ENCODE measurements around the gene ABCD1. TPM values are rescaled to one million over a fixed set of nuclear protein-coding genes. Genes with fewer than 3 reads are reported as not detected.

Gene ABCD1
- total RNA-seq, 1 donor from 2014 or later, result 3.7 TPM

GRCh38 chrX:153782313-153782712 is 57.7 kb downstream of the ABCD1 start:
- no peak for FAIRE-seq

GRCh38 chrX:153782871-153783270 is 58.2 kb downstream of the ABCD1 start:
- FAIRE-seq (no peak), DNase-seq (ENCODE audit: low spot score in 2 of 2) (no peak)

More at GRCh38 chrX:153782313-153782712, 57.7 kb downstream of the ABCD1 start:
- DNase-seq (ENCODE audit: low spot score in 2 of 2), result no peak

GRCh38 chrX:153783378-153784013 is 58.8 kb downstream of the ABCD1 start:
- DNase-seq (ENCODE audit: low spot score in 2 of 2) (no peak), FAIRE-seq (no peak)

- FAIRE-seq (no peak), DNase-seq (ENCODE audit: low spot score in 2 of 2) (no peak)
Measured at GRCh38 chrX:153784325-153784967, 59.8 kb downstream of the ABCD1 start.

- no peak for FAIRE-seq
- DNase-seq (ENCODE audit: low spot score in 2 of 2), result no peak
Measured at GRCh38 chrX:153786669-153787068, 62.0 kb downstream of the ABCD1 start.

- DNase-seq (ENCODE audit: low spot score in 2 of 2) (no peak), FAIRE-seq (no peak)
Measured at GRCh38 chrX:153789654-153790053, 65.0 kb downstream of the ABCD1 start.

GRCh38 chrX:153791104-153791852 is 66.6 kb downstream of the ABCD1 start:
- no peak for FAIRE-seq
- DNase-seq (ENCODE audit: low spot score in 2 of 2), result no peak

- FAIRE-seq, result no peak
Measured at GRCh38 chrX:153792368-153792767, 67.7 kb downstream of the ABCD1 start.

GRCh38 chrX:153793291-153793690 is 68.6 kb downstream of the ABCD1 start:
- DNase-seq (ENCODE audit: low spot score in 2 of 2), result no peak
- no peak for FAIRE-seq

More at GRCh38 chrX:153792368-153792767, 67.7 kb downstream of the ABCD1 start:
- DNase-seq (ENCODE audit: low spot score in 2 of 2), result no peak

Other genes starting within 250 kb of the ABCD1 start
- 1.6 TPM for gene BGN, start 229.9 kb upstream of the ABCD1 start, total RNA-seq
- 7.3 TPM for gene ATP2B3, start 207.2 kb upstream of the ABCD1 start, total RNA-seq
- gene CCNQ, start 125.7 kb upstream of the ABCD1 start, total RNA-seq, result 21.2 TPM
- gene DUSP9, start 77.7 kb upstream of the ABCD1 start, total RNA-seq, result 2.9 TPM
- 18.3 TPM for gene PNCK, start 51.0 kb upstream of the ABCD1 start, total RNA-seq
- 12.2 TPM for gene SLC6A8, start 36.9 kb upstream of the ABCD1 start, total RNA-seq
- gene BCAP31, start 469 bp upstream of the ABCD1 start, total RNA-seq, result 57.5 TPM
- 0.82 TPM for gene PLXNB3, start 39.4 kb downstream of the ABCD1 start, total RNA-seq
- under 0.01 TPM for gene SRPK3, start 56.2 kb downstream of the ABCD1 start, total RNA-seq
- gene IDH3G, start 69.5 kb downstream of the ABCD1 start, total RNA-seq, result 49.7 TPM
- 84.4 TPM for gene SSR4, start 69.8 kb downstream of the ABCD1 start, total RNA-seq
- 165 TPM for gene PDZD4, start 105.7 kb downstream of the ABCD1 start, total RNA-seq
- 101 TPM for gene L1CAM, start 161.3 kb downstream of the ABCD1 start, total RNA-seq
- not detected for gene AVPR2, start 179.8 kb downstream of the ABCD1 start, total RNA-seq
- gene ARHGAP4, start 201.4 kb downstream of the ABCD1 start, total RNA-seq, result 5.7 TPM
- gene NAA10, start 210.2 kb downstream of the ABCD1 start, total RNA-seq, result 21.6 TPM
- gene RENBP, start 219.8 kb downstream of the ABCD1 start, total RNA-seq, result 2.4 TPM
- 9.4 TPM for gene HCFC1, start 247.0 kb downstream of the ABCD1 start, total RNA-seq
- gene TMEM187, start 247.9 kb downstream of the ABCD1 start, total RNA-seq, result 1.6 TPM

Data from frontal cortex (tissue), 4 donors.